A673 (cell line): Measurements from ENCODE around the gene H19. TPM values are rescaled to one million over a fixed set of nuclear protein-coding genes. Genes with fewer than 3 reads are reported as not detected.

ENCODE experiments used
- BruUV-seq: library from RNA; stranded (reverse); fragments of 400-500 nt; replicated peaks from 2 replicates; lab custom pipeline; 2021; lab: Mats Ljungman, UMichigan
- CTCF ChIA-PET: fragments of 300-600 bp; sonication (Branson Sonifier 250); formaldehyde crosslinking; loops from one replicate; lab custom pipeline; 2022; ENCODE audit warnings: antibody characterized with exemption; lab: Charles Lee
- POLR2A ChIA-PET: fragments of 300-600 bp; sonication (Branson Sonifier 250); formaldehyde crosslinking; loops from one replicate; lab custom pipeline; 2022; ENCODE audit warnings: antibody characterized with exemption; ENCODE audit not compliant: low non-redundant PET; lab: Charles Lee
- DNase-seq: peaks from one replicate; pipeline ENCODE4 v3.0.0-alpha.2; 2015; ENCODE audit warnings: low spot score
- H3K27ac ChIP-seq: fragments of 200-600 bp; sonication (generic); 2 replicates; pipeline ENCODE4 v1.5.1; 2016; ENCODE audit warnings: mixed run types, low read depth, mild to moderate bottlenecking, mixed read lengths, antibody characterized with exemption, low read length; ENCODE audit not compliant: poor library complexity, severe bottlenecking
- H3K27me3 ChIP-seq: fragments of 200-600 bp; sonication (generic); replicated peaks from 2 replicates; pipeline ENCODE4 v1.6.1; 2017; ENCODE audit warnings: mixed run types, low read depth, mild to moderate bottlenecking, mixed read lengths, antibody characterized with exemption, low read length; ENCODE audit not compliant: insufficient read depth, poor library complexity
- H3K36me3 ChIP-seq: fragments of 200-600 bp; sonication (generic); 2 replicates; pipeline ENCODE4 v1.6.1; 2016; ENCODE audit warnings: mixed run types, mild to moderate bottlenecking, mixed read lengths, antibody characterized with exemption, low read length; ENCODE audit not compliant: insufficient read depth, poor library complexity, severe bottlenecking
- H3K4me1 ChIP-seq: fragments of 200-600 bp; sonication (generic); 2 replicates; pipeline ENCODE4 v1.6.1; 2017; ENCODE audit warnings: mixed run types, mild to moderate bottlenecking, mixed read lengths, antibody characterized with exemption, low read length; ENCODE audit not compliant: insufficient read depth, poor library complexity, severe bottlenecking
- H3K4me3 ChIP-seq: fragments of 200-600 bp; sonication (generic); 2 replicates; pipeline ENCODE4 v1.5.1; 2016; ENCODE audit warnings: low read depth, mixed run types, mild to moderate bottlenecking, mixed read lengths, low read length; ENCODE audit not compliant: poor library complexity, severe bottlenecking
- H3K9me3 ChIP-seq: fragments of 200-600 bp; sonication (generic); 2 replicates; pipeline ENCODE4 v1.6.1; 2016; ENCODE audit warnings: mixed run types, low read depth, mild to moderate bottlenecking, mixed read lengths, antibody characterized with exemption, low read length; ENCODE audit not compliant: poor library complexity, severe bottlenecking
- EZH2 ChIP-seq: fragments of 200-600 bp; sonication (generic); IDR thresholded peaks from 2 replicates; pipeline ENCODE4 v1.6.1; 2017; ENCODE audit warnings: borderline replicate concordance, low read depth, mild to moderate bottlenecking, mixed read lengths, antibody characterized with exemption, low read length; ENCODE audit not compliant: poor library complexity, severe bottlenecking
- intact Hi-C: fragments of 100-400 bp; cut with micrococcal nuclease; formaldehyde crosslinking; loops from one replicate; pipeline ENCODE4 v1.10.0; 2022; ENCODE audit not compliant: unreplicated experiment
- total RNA-seq: library from RNA; stranded (reverse); gene quantifications from 2 replicates; pipeline ENCODE4 v1.2.3, GENCODE V29; 2021
- TF ChIP-seq, protein P1 (sequence below): fragments of 300-800, 200-600 bp; sonication (generic); conservative IDR thresholded peaks from 2 replicates; pipeline ENCODE4 v1.5.1; 2017; ENCODE audit warnings: low read depth, mild to moderate bottlenecking, antibody characterized with exemption, low read length, moderate library complexity, mixed read lengths

The H19 gene
- total RNA-seq, 1 experiment from 2014 or later = not detected

DNA sequence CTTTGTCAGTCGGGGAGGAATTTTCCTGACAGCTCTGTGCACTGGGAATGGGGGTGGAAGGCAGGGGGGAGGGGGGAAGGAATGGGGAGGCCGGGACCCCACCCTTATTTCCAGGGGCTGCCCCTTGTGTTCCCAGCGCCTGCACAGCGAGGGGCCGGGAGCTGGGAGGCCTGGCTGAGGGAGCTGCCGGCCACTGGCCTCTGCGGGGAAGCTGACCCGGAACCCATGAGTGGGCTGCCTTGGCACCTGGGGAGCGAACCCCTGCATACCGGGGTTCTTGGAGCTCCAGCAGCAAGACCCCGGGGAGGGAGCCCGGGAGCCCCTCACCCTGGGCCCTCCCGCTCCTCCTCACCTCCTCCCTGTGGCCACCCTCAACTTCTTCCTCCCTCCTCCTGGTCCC, 3.5 kb downstream of the H19 start:
- POLR2A ChIA-PET = no interaction called here

DNA sequence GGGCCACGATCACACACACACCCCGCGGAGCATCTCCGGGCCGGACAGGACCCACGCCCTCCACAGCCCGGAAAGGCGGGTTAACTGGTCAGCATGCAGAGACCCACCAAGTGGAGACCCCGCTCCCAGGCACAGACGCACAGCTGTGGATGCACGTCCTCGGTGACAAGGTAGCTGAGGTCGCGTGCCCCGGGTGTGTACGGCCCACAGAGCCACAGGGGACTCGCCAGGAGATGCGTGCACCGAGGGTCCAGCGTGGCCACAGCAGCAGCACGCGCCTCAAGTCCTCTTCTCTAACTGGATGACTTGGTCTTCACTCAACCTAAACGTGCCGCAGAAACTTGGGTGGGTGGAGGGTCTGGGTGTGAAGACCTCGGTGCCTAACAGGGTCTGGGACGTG, 5.5 kb downstream of the H19 start:
- CTCF ChIA-PET = no interaction called here
- no peaks in the 10 kb centered on the region for H3K4me1 ChIP-seq
- H3K9me3 ChIP-seq = no peaks in the 10 kb centered on the region
- no peak overlapping the region for H3K4me3 ChIP-seq
- H3K27ac ChIP-seq = no peak overlapping the region
- BruUV-seq = no TSS peak
- POLR2A ChIA-PET = no interaction called here
- H3K27me3 ChIP-seq = no peaks in the 10 kb centered on the region
- intact Hi-C loops = no loop called here
- DNase-seq = no peak
- TF ChIP-seq, protein P1, sequence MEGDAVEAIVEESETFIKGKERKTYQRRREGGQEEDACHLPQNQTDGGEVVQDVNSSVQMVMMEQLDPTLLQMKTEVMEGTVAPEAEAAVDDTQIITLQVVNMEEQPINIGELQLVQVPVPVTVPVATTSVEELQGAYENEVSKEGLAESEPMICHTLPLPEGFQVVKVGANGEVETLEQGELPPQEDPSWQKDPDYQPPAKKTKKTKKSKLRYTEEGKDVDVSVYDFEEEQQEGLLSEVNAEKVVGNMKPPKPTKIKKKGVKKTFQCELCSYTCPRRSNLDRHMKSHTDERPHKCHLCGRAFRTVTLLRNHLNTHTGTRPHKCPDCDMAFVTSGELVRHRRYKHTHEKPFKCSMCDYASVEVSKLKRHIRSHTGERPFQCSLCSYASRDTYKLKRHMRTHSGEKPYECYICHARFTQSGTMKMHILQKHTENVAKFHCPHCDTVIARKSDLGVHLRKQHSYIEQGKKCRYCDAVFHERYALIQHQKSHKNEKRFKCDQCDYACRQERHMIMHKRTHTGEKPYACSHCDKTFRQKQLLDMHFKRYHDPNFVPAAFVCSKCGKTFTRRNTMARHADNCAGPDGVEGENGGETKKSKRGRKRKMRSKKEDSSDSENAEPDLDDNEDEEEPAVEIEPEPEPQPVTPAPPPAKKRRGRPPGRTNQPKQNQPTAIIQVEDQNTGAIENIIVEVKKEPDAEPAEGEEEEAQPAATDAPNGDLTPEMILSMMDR = no peak
- TF ChIP-seq EZH2 = no peak
- H3K36me3 ChIP-seq = no peaks in the 10 kb centered on the region

More for the DNA sequence above, 3.5 kb downstream of the H19 start:
- TF ChIP-seq EZH2 = no peak
- TF ChIP-seq, protein P1 = no peak
- no peak overlapping the region for H3K4me3 ChIP-seq
- intact Hi-C loops = no loop called here
- no peaks in the 10 kb centered on the region for H3K27me3 ChIP-seq
- CTCF ChIA-PET = no interaction called here
- H3K27ac ChIP-seq = no peak overlapping the region
- H3K4me1 ChIP-seq = no peaks in the 10 kb centered on the region
- H3K36me3 ChIP-seq = no peaks in the 10 kb centered on the region
- BruUV-seq = no TSS peak
- H3K9me3 ChIP-seq = no peaks in the 10 kb centered on the region
- no peak for DNase-seq

DNA sequence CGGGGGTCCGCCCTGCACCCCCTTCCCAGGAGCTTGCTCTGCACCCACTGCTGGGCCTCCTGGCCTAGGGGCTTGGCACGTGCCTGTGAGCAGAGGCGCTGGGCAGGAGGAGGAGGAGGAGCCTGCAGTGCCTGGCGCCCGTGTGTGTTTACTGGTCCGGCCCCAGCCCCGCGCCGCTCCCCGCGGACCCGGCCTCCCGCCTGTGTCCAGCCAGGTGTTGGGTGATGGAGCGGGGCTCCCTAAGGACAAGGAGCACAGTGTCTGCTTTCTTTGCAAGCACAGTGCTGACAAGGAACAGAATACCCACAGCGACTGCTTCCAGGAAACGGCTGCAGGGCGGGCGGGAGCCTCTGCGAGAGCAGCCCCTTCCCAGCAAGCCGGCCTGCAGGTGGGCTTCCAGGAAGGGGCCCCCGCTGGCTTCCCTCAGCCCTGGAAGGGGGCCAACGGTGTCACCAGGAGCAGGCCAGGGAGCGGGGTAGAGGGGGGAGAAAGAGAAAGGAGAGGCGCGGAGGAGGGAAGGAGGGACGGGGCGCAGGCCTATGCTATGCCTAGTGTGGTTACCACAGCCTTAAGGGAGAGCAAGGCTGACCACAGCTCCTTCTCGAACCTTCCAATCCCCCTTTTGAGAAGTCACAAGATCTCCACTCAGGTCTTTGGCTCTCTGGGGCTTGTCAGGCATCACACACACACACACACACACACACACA, 6.6 kb downstream of the H19 start:
- no TSS peak for BruUV-seq
- Histone ChIP-seq H3K36me3 (no peaks in the 10 kb centered on the region), H3K27ac (no peak overlapping the region), H3K4me3 (no peak overlapping the region), H3K9me3 (no peaks in the 10 kb centered on the region), H3K4me1 (no peaks in the 10 kb centered on the region), H3K27me3 (no peaks in the 10 kb centered on the region)
- no peak for DNase-seq
- CTCF ChIA-PET = no interaction called here
- POLR2A ChIA-PET = no interaction called here
- no peak for TF ChIP-seq EZH2
- TF ChIP-seq, protein P1 = no peak
- intact Hi-C loops = no loop called here
